PC-9 (cell line): ENCODE results near the gene ACACA. TPM values are rescaled to one million over a fixed set of nuclear protein-coding genes. Genes with fewer than 3 reads are reported as not detected.

Experiments used
- BruUV-seq: library from RNA; stranded (reverse); fragments of 400-500 nt; replicated peaks from 2 replicates; lab custom pipeline; 2021; lab: Mats Ljungman, UMichigan
- CTCF ChIA-PET: fragments of 300-600 bp; sonication (Branson Sonifier 250); formaldehyde crosslinking; loops from one replicate; lab custom pipeline; 2022; ENCODE audit warnings: antibody characterized with exemption; lab: Charles Lee
- POLR2A ChIA-PET: fragments of 300-600 bp; sonication (Branson Sonifier 250); formaldehyde crosslinking; loops from one replicate; lab custom pipeline; 2022; ENCODE audit warnings: antibody characterized with exemption; ENCODE audit not compliant: unreplicated experiment; lab: Charles Lee
- DNase-seq, 2 experiments: peaks; one replicate each; pipeline versions ENCODE4 v3.0.0 to v3.0.0-alpha.2; 2015 to 2022; ENCODE audit warnings: mixed read lengths in 1 of 2
- H2AFZ ChIP-seq: fragments of 200-600 bp; sonication (generic); 2 replicates; pipeline ENCODE4 v1.8.1; 2017; ENCODE audit warnings: antibody characterized with exemption
- H3F3A ChIP-seq: fragments of 200-600 bp; sonication (generic); 2 replicates; pipeline ENCODE4 v1.8.1; 2017; ENCODE audit warnings: antibody characterized with exemption, mild to moderate bottlenecking, low read depth; ENCODE audit not compliant: insufficient read depth
- H3K27ac ChIP-seq: fragments of 200-600 bp; sonication (generic); 2 replicates; pipeline ENCODE4 v1.6.1; 2016; ENCODE audit warnings: mixed run types
- H3K27me3 ChIP-seq: fragments of 200-600 bp; sonication (generic); 2 replicates; pipeline ENCODE4 v1.6.1; 2016; ENCODE audit warnings: low read depth, mixed run types; ENCODE audit not compliant: insufficient read depth
- H3K36me3 ChIP-seq: fragments of 200-600 bp; sonication (generic); 2 replicates; pipeline ENCODE4 v1.6.1; 2016; ENCODE audit warnings: low read depth, mixed run types
- H3K4me1 ChIP-seq: fragments of 200-600 bp; sonication (generic); replicated peaks from 2 replicates; pipeline ENCODE4 v1.6.1; 2016; ENCODE audit warnings: mixed run types; ENCODE audit not compliant: insufficient read depth
- H3K4me2 ChIP-seq: fragments of 200-600 bp; sonication (generic); 2 replicates; pipeline ENCODE4 v1.6.1; 2017; ENCODE audit warnings: mixed run types
- H3K4me3 ChIP-seq: fragments of 200-600 bp; sonication (generic); 2 replicates; pipeline ENCODE4 v1.6.1; 2016; ENCODE audit warnings: mixed run types
- H3K79me2 ChIP-seq: fragments of 200-600 bp; sonication (generic); 2 replicates; pipeline ENCODE4 v1.6.1; 2017; ENCODE audit warnings: low read depth, mixed run types
- H3K9me2 ChIP-seq: fragments of 200-600 bp; sonication (generic); 2 replicates; pipeline ENCODE4 v1.8.1; 2017; ENCODE audit warnings: mild to moderate bottlenecking; ENCODE audit not compliant: insufficient read depth
- H3K9me3 ChIP-seq: fragments of 200-600 bp; sonication (generic); 2 replicates; pipeline ENCODE4 v1.8.1; 2016; ENCODE audit warnings: low read depth; ENCODE audit not compliant: insufficient read depth
- H4K20me1 ChIP-seq: fragments of 200-600 bp; sonication (generic); 2 replicates; pipeline ENCODE4 v1.8.1; 2017; ENCODE audit not compliant: insufficient read depth
- EZH2 ChIP-seq: fragments of 200-600 bp; sonication (generic); IDR thresholded peaks from 2 replicates; pipeline ENCODE4 v1.8.0; 2017; ENCODE audit warnings: antibody characterized with exemption, low read depth
- intact Hi-C: fragments of 100-400 bp; cut with micrococcal nuclease; formaldehyde crosslinking; loops from one replicate; pipeline ENCODE4 v1.10.0; 2022; ENCODE audit not compliant: unreplicated experiment
- total RNA-seq: library from RNA; stranded (reverse); gene quantifications from 2 replicates; pipeline ENCODE4 v1.2.3, GENCODE V29; 2021
- TF ChIP-seq, protein P1 (sequence below): fragments of 200-600 bp; sonication (generic); conservative IDR thresholded peaks from 2 replicates; pipeline ENCODE4 v1.6.1; 2017; ENCODE audit warnings: mixed run types, antibody characterized with exemption, mild to moderate bottlenecking, moderate library complexity

The ACACA gene
- total RNA-seq, 1 experiment from 2014 or later, result 185 TPM

DNA sequence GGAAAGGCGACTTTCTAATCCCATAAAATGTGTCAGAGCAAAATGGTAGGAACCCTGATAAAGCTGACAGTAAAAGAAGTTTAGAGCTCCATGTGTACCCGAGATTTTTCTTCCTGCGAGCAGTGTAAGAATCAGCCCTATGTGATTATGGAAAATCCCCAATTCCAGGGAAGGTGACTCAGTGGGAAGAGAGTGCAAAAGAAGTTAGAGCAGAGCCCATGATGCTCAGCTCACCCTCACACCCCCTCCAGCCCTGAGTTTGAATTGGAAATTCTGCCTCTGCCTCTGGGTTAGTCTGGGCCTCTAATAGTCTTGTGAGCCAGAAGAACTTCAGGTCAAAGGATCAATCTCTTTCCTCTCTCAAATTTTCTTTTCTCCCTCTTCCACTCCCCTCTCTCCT is 18.4 kb downstream of the ACACA start:
- H3K4me3 ChIP-seq, result no peak overlapping the region
- no peak for TF ChIP-seq EZH2
- TF ChIP-seq, protein P1, sequence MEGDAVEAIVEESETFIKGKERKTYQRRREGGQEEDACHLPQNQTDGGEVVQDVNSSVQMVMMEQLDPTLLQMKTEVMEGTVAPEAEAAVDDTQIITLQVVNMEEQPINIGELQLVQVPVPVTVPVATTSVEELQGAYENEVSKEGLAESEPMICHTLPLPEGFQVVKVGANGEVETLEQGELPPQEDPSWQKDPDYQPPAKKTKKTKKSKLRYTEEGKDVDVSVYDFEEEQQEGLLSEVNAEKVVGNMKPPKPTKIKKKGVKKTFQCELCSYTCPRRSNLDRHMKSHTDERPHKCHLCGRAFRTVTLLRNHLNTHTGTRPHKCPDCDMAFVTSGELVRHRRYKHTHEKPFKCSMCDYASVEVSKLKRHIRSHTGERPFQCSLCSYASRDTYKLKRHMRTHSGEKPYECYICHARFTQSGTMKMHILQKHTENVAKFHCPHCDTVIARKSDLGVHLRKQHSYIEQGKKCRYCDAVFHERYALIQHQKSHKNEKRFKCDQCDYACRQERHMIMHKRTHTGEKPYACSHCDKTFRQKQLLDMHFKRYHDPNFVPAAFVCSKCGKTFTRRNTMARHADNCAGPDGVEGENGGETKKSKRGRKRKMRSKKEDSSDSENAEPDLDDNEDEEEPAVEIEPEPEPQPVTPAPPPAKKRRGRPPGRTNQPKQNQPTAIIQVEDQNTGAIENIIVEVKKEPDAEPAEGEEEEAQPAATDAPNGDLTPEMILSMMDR, result no peak
- peaks cover 19% of the 10 kb centered on the region for H3K4me1 ChIP-seq
- CTCF ChIA-PET, result interaction anchor here (0.5 kb wide), 1 partner anchor 762 kb away, joined by 3 read pairs; no protein-coding TSS in a partner anchor
- no TSS peak for BruUV-seq
- POLR2A ChIA-PET, result interaction anchor here (0.5 kb wide), 1 partner anchor 29 kb away, joined by 3 read pairs; no protein-coding TSS in a partner anchor
- intact Hi-C loops, result no loop called here
- no peaks in the 10 kb centered on the region for H3K9me2 ChIP-seq
- H3K79me2 ChIP-seq, result no peaks in the 10 kb centered on the region
- H3F3A ChIP-seq, result peaks cover 26% of the 10 kb centered on the region
- no peaks in the 10 kb centered on the region for H3K36me3 ChIP-seq
- no peak for DNase-seq
- H3K9me3 ChIP-seq, result no peaks in the 10 kb centered on the region
- no peaks in the 10 kb centered on the region for H4K20me1 ChIP-seq
- H3K27ac ChIP-seq, result no peak overlapping the region
- H3K4me2 ChIP-seq, result no peak overlapping the region
- no peaks in the 10 kb centered on the region for H3K27me3 ChIP-seq
- H2AFZ ChIP-seq, result no peak overlapping the region

DNA sequence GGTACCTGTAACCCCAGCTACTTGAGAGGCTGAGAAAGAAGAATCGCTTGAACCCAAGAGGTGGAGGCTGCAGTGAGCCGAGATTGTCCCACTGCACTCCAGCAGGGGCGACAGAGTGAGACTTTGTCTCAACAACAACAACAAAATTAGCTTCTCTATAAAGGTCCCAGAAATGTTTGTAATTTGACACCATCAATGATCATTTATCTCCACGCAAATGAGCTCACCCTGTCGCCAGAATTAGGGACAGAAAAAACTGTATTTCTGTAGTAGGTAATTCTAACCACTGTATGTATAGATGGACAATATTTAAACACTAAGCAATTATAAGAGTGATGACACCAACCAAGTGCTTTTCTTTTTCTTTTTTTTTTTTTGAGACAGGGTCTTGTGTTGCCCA is 20.2 kb downstream of the ACACA start:
- intact Hi-C loops, result no loop called here
- Histone ChIP-seq H3K9me2 (no peaks in the 10 kb centered on the region), H3K4me1 (peaks cover under 1% of the 10 kb centered on the region; the same call in 1 of the 2 replicates), H3F3A (peaks cover 8% of the 10 kb centered on the region), H3K4me3 (no peak overlapping the region), H3K36me3 (no peaks in the 10 kb centered on the region), H3K4me2 (no peak overlapping the region), H4K20me1 (no peaks in the 10 kb centered on the region), H3K79me2 (no peaks in the 10 kb centered on the region), H2AFZ (no peak overlapping the region), H3K27me3 (no peaks in the 10 kb centered on the region), H3K9me3 (no peaks in the 10 kb centered on the region), H3K27ac (no peak overlapping the region)
- TF ChIP-seq EZH2, result no peak
- TF ChIP-seq, protein P1, result no peak
- no peak for DNase-seq
- CTCF ChIA-PET, result no interaction called here
- BruUV-seq, result no TSS peak
- POLR2A ChIA-PET, result interaction anchor here (0.6 kb wide), 2 partner anchors 8 to 269 kb away, joined by 3 to 8 read pairs; no protein-coding TSS in a partner anchor

DNA sequence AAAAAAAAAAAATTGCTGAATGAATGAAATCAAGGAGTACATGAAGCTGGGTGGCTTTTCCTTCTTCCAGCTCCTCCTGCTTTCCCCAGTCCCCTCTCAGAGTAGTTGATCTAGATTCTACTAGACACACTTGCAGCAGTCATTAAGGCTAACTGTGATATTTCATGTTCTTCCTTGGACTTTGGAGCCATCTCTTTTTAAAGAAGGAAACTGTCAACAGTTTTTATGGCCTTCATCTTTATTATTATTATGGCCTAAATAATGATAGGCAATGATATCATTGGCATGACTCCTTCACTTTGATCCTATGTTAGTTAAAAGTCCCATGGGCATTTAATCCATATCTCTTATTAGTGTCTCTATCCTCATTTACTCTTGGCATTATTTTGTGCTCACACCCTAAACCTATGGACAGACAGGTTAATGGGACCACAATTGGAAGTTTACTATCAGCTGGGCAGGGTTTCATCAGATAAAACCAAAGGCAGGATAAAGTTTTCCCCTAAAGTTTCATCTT is 21.1 kb downstream of the ACACA start:
- H3K4me1 ChIP-seq, result no peaks in the 10 kb centered on the region
- POLR2A ChIA-PET, result no interaction called here
- H4K20me1 ChIP-seq, result no peaks in the 10 kb centered on the region
- H2AFZ ChIP-seq, result no peak overlapping the region
- no peaks in the 10 kb centered on the region for H3K36me3 ChIP-seq
- BruUV-seq, result no TSS peak
- CTCF ChIA-PET, result no interaction called here
- intact Hi-C loops, result no loop called here
- no peak overlapping the region for H3K27ac ChIP-seq
- no peaks in the 10 kb centered on the region for H3F3A ChIP-seq
- no peaks in the 10 kb centered on the region for H3K79me2 ChIP-seq
- H3K27me3 ChIP-seq, result no peaks in the 10 kb centered on the region
- H3K4me3 ChIP-seq, result no peak overlapping the region
- no peak for TF ChIP-seq EZH2
- H3K9me3 ChIP-seq, result no peaks in the 10 kb centered on the region
- no peaks in the 10 kb centered on the region for H3K9me2 ChIP-seq
- H3K4me2 ChIP-seq, result no peak overlapping the region
- DNase-seq, result no peak
